Activated CD4-positive, alpha-beta T cell treated with anti-CD3 and anti-CD28 coated beads, Interleukin-2, amount 10 ng/mL, durations not matched to agents 7 days and 5 days (primary cell): ENCODE measurements around the gene SUOX. TPM values are rescaled to one million over a fixed set of nuclear protein-coding genes. Genes with fewer than 3 reads are reported as not detected.
A peak's percentile ranks its signal among the peaks of the same experiment; 100 is the strongest.

Experiments used
- CTCF ChIA-PET: fragments of 350-600 bp; sonication (Branson Sonifier 250); formaldehyde crosslinking; loops from one replicate; lab custom pipeline; 2021; ENCODE audit warnings: antibody characterized with exemption; lab: Charles Lee
- POLR2A ChIA-PET: fragments of 350-600 bp; sonication (Branson Sonifier 250); formaldehyde crosslinking; loops from one replicate; lab custom pipeline; 2021; ENCODE audit warnings: antibody characterized with exemption; lab: Charles Lee
- DNase-seq: peaks from one replicate; pipeline ENCODE4 v3.0.0-alpha.2; 2020
- H3K27ac Mint-ChIP-seq: one replicate; pipeline ENCODE4 v1.8.0; 2021; ENCODE audit warnings: mild to moderate bottlenecking, moderate library complexity, mixed read lengths
- H3K27me3 Mint-ChIP-seq: one replicate; pipeline ENCODE4 v1.8.0; 2021; ENCODE audit warnings: mixed read lengths
- H3K36me3 Mint-ChIP-seq: one replicate; pipeline ENCODE4 v1.8.0; 2021; ENCODE audit warnings: low read depth, mixed read lengths
- H3K4me1 Mint-ChIP-seq: one replicate; pipeline ENCODE4 v1.8.0; 2021; ENCODE audit warnings: mixed read lengths
- H3K4me3 Mint-ChIP-seq: one replicate; pipeline ENCODE4 v1.8.0; 2021; ENCODE audit warnings: mild to moderate bottlenecking, moderate library complexity, mixed read lengths
- H3K9me3 Mint-ChIP-seq: one replicate; pipeline ENCODE4 v1.8.0; 2021; ENCODE audit warnings: mixed read lengths
- total RNA-seq, 2 experiments: library from RNA; stranded (reverse); gene quantifications; one replicate each; pipeline ENCODE4 v1.2.3, GENCODE V29; 2021

SUOX gene
- total RNA-seq, 2 experiments from 2014 or later, result 2.4 to 3.5 TPM

- no peaks in the 10 kb centered on the region for H3K27me3 Mint-ChIP-seq
- ChIA-PET CTCF (interaction anchor here (0.6 to 1.7 kb wide), 5 partner anchors 11 to 1560 kb away, joined by 3 to 9 read pairs (median 4); partner anchors contain the start of gene SUOX), POLR2A (no interaction called here)
- peaks cover 32% of the 10 kb centered on the region for H3K4me1 Mint-ChIP-seq
- peaks cover 6% of the 10 kb centered on the region for H3K36me3 Mint-ChIP-seq
- no peaks in the 10 kb centered on the region for H3K9me3 Mint-ChIP-seq
- H3K27ac Mint-ChIP-seq, result peak overlapping the region; percentile 73
- DNase-seq, result peak; percentile 73
- H3K4me3 Mint-ChIP-seq, result peak overlapping the region; percentile 73
Observed at GRCh38 chr12:56007564-56008559, 10.8 kb downstream of the SUOX start.

GRCh38 chr12:56010111-56010570 lies 13.1 kb downstream of the SUOX start:
- no peak overlapping the region for H3K4me3 Mint-ChIP-seq
- no peak overlapping the region for H3K27ac Mint-ChIP-seq
- CTCF ChIA-PET, result interaction anchor here (1.2 to 1.7 kb wide), 4 partner anchors 10 to 19 kb away, joined by 3 to 7 read pairs (median 4); partner anchors contain the start of genes IKZF4 and SUOX
- no peaks in the 10 kb centered on the region for H3K9me3 Mint-ChIP-seq
- no peaks in the 10 kb centered on the region for H3K27me3 Mint-ChIP-seq
- POLR2A ChIA-PET, result interaction anchor here (0.7 kb wide), 1 partner anchor 43 kb away, joined by 3 read pairs; no protein-coding TSS in a partner anchor
- no peak for DNase-seq
- H3K36me3 Mint-ChIP-seq, result peaks cover 4% of the 10 kb centered on the region
- peaks cover 32% of the 10 kb centered on the region for H3K4me1 Mint-ChIP-seq

- Mint-ChIP-seq H3K27me3 (no peaks in the 10 kb centered on the region), H3K4me3 (no peak overlapping the region), H3K36me3 (peaks cover 4% of the 10 kb centered on the region), H3K27ac (no peak overlapping the region), H3K9me3 (no peaks in the 10 kb centered on the region), H3K4me1 (peaks cover 32% of the 10 kb centered on the region)
- no peak for DNase-seq
- CTCF ChIA-PET, result interaction anchor here (1.2 to 1.8 kb wide), 2 partner anchors 16 to 72 kb away, joined by 3 to 5 read pairs; no protein-coding TSS in a partner anchor
- POLR2A ChIA-PET, result no interaction called here
Observed at GRCh38 chr12:56011509-56012090, 14.5 kb downstream of the SUOX start.

DNA sequence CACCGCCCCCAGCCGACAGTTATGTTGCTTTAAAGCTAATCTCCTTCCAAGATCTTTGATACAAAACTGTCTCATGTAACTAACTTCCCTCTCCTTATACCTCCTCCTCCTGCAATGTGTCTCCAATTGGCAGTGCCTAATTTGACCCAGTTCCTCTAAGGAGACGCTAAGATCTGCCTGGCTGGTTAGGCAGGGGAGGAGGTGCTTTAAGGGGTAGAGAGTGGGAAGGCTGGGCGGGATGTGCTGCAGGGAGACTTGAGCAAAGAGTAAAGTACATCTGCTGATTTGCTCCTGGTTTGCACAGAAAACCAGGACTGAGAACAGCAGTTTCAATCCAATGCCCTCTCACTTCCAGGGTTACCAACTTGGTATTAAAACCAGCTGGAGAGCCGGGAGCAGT lies 16.4 kb downstream of the SUOX start:
- Mint-ChIP-seq H3K36me3 (peaks cover 1% of the 10 kb centered on the region), H3K9me3 (no peaks in the 10 kb centered on the region), H3K4me3 (no peak overlapping the region), H3K27me3 (no peaks in the 10 kb centered on the region), H3K4me1 (peaks cover 22% of the 10 kb centered on the region), H3K27ac (no peak overlapping the region)
- no peak for DNase-seq
- ChIA-PET POLR2A (no interaction called here), CTCF (interaction anchor here (0.9 to 1.4 kb wide), 4 partner anchors 9 to 26 kb away, joined by 3 to 5 read pairs (median 4); no protein-coding TSS in a partner anchor)

- POLR2A ChIA-PET, result no interaction called here
- Mint-ChIP-seq H3K27me3 (no peaks in the 10 kb centered on the region), H3K9me3 (no peaks in the 10 kb centered on the region), H3K4me1 (peaks cover 18% of the 10 kb centered on the region), H3K27ac (no peak overlapping the region), H3K36me3 (peaks cover 1% of the 10 kb centered on the region), H3K4me3 (no peak overlapping the region)
- CTCF ChIA-PET, result interaction anchor here (0.9 to 1.4 kb wide), 4 partner anchors 8 to 25 kb away, joined by 3 to 5 read pairs (median 4); no protein-coding TSS in a partner anchor
- DNase-seq, result no peak
Observed at GRCh38 chr12:56014205-56014604, 17.1 kb downstream of the SUOX start.

DNA sequence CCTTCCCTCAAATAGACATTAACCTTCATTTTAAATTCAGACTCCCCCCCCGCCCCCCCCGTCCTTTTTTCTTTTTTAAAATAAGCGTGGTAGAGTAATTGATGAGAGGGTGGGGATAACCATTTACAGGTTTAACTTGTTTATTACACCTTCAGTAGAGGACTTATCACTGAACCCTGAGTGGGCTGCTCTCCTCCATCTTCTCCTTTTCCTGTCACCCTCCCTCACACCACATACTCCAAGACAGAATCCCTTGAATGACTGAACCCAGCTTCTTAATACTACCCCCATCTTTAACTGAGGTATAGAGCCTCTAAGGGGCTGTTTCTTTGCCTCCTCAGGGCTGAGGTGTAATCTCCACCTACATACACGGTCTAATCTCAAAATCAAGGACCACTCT lies 20.1 kb downstream of the SUOX start:
- ChIA-PET CTCF (interaction anchor here (2.4 kb wide), 1 partner anchor 12 kb away, joined by 9 read pairs; no protein-coding TSS in a partner anchor), POLR2A (no interaction called here)
- H3K4me1 Mint-ChIP-seq, result peaks cover 40% of the 10 kb centered on the region

DNA sequence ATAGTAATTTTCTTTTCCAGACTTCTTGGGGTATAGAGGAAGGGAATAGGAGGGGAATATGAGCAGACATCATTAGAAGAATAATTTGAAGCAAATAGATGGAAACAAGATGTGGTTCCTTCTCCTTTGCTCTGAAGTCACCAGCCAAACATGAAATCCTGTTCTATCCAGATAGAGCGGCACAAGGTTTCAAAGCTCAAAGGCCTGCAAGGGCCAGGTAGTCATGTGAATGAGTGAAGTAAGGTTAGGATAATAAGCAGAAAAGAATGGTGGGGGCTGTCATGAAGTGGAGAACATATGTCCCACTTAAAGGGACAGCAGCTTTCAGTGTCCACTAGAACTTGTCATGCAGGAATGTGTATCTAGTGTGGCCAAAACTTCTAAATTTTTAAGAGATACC lies 21.3 kb downstream of the SUOX start:
- DNase-seq, result no peak
- POLR2A ChIA-PET, result no interaction called here
- Mint-ChIP-seq H3K27ac (no peak overlapping the region), H3K36me3 (peaks cover 3% of the 10 kb centered on the region), H3K4me3 (no peak overlapping the region), H3K9me3 (no peaks in the 10 kb centered on the region), H3K27me3 (no peaks in the 10 kb centered on the region), H3K4me1 (peaks cover 51% of the 10 kb centered on the region)
- CTCF ChIA-PET, result interaction anchor here (0.7 to 2.4 kb wide), 2 partner anchors 11 to 21 kb away, joined by 3 to 9 read pairs; partner anchors contain the start of gene SUOX

More for the DNA sequence above, 20.1 kb downstream of the SUOX start:
- no peak overlapping the region for H3K27ac Mint-ChIP-seq
- H3K36me3 Mint-ChIP-seq, result peaks cover 3% of the 10 kb centered on the region
- H3K9me3 Mint-ChIP-seq, result no peaks in the 10 kb centered on the region
- DNase-seq, result no peak
- no peak overlapping the region for H3K4me3 Mint-ChIP-seq
- no peaks in the 10 kb centered on the region for H3K27me3 Mint-ChIP-seq

GRCh38 chr12:56020423-56021184 lies 23.5 kb downstream of the SUOX start, which contains the start of gene IKZF4:
Gene IKZF4 (plus strand): TSS chr12:56021043. CDS start chr12:56021494, 451 bp downstream.
- peak; percentile 25 for DNase-seq
- ChIA-PET CTCF (interaction anchor here (1.0 to 2.8 kb wide), 5 partner anchors 9 to 191 kb away, joined by 3 to 11 read pairs (median 4); partner anchors contain the start of gene DNAJC14), POLR2A (interaction anchor here (0.7 kb wide), 1 partner anchor 1083 kb away, joined by 8 read pairs; no protein-coding TSS in a partner anchor)
- no peaks in the 10 kb centered on the region for H3K9me3 Mint-ChIP-seq
- peaks cover 11% of the 10 kb centered on the region for H3K36me3 Mint-ChIP-seq
- peak within 1 kb of the TSS; percentile 89 for H3K4me3 Mint-ChIP-seq
- H3K4me1 Mint-ChIP-seq, result peaks cover 57% of the 10 kb centered on the region
- no peaks in the 10 kb centered on the region for H3K27me3 Mint-ChIP-seq
- peak within 1 kb of the TSS; percentile 95 for H3K27ac Mint-ChIP-seq

- ChIA-PET CTCF (interaction anchor here (1.1 to 2.8 kb wide), 5 partner anchors 8 to 283 kb away, joined by 3 to 11 read pairs (median 4); no protein-coding TSS in a partner anchor), POLR2A (no interaction called here)
- Mint-ChIP-seq H3K4me1 (peaks cover 52% of the 10 kb centered on the region), H3K27ac (peak overlapping the region; percentile 95), H3K27me3 (no peaks in the 10 kb centered on the region), H3K4me3 (peak overlapping the region; percentile 89), H3K36me3 (peaks cover 17% of the 10 kb centered on the region), H3K9me3 (no peaks in the 10 kb centered on the region)
- no peak for DNase-seq
Observed at GRCh38 chr12:56021889-56022497, 24.9 kb downstream of the SUOX start.

DNA sequence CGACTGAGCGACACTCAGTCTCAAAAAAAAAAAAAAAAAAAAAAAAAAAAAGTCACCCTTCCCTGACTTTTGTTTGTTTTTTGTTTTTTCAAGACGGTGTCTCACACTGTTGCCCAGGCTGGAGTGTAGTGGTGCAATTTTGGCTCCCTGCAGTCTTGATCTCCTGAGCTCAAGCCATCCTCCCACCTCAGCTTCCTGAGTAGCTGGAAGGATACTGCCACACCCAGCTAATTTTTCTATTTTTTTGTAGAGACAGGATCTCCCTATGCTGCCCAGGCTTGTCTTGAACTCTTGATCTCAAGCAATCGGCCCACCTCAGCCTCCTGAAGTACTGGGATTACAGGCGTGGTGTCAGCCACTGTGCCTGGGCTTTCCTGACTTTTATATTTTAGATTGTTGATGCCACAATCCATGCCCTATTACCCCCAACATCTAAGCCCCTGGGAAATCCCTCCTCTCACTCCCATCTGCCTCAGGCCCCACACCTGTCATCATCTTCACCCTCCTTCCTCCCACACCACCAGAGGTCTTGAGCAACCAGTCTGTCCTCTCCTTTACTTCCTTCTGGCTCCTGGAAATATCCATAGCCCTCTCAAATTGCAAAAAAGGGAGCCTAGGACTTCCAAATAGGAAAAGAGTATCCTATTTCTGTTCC lies 31.6 kb downstream of the SUOX start:
- Mint-ChIP-seq H3K9me3 (no peaks in the 10 kb centered on the region), H3K27me3 (no peaks in the 10 kb centered on the region), H3K36me3 (peaks cover 58% of the 10 kb centered on the region), H3K4me1 (peaks cover 50% of the 10 kb centered on the region), H3K4me3 (peak overlapping the region; percentile 30), H3K27ac (peak overlapping the region; percentile 87)
- CTCF ChIA-PET, result interaction anchor here (0.9 to 2.2 kb wide), 8 partner anchors 8 to 291 kb away, joined by 3 to 11 read pairs (median 7); partner anchors contain the start of gene IKZF4
- no peak for DNase-seq
- POLR2A ChIA-PET, result no interaction called here

- H3K36me3 Mint-ChIP-seq, result peaks cover 60% of the 10 kb centered on the region
- H3K9me3 Mint-ChIP-seq, result no peaks in the 10 kb centered on the region
- CTCF ChIA-PET, result interaction anchor here (0.9 to 2.2 kb wide), 12 partner anchors 8 to 291 kb away, joined by 3 to 11 read pairs (median 7); partner anchors contain the start of genes IKZF4, RAB5B and SUOX
- peak overlapping the region; percentile 30 for H3K4me3 Mint-ChIP-seq
- peak overlapping the region; percentile 87 for H3K27ac Mint-ChIP-seq
- no peak for DNase-seq
- POLR2A ChIA-PET, result no interaction called here
- no peaks in the 10 kb centered on the region for H3K27me3 Mint-ChIP-seq
- peaks cover 48% of the 10 kb centered on the region for H3K4me1 Mint-ChIP-seq
Observed at GRCh38 chr12:56029166-56029519, 32.1 kb downstream of the SUOX start.
